Caco-2 (cell line): ENCODE measurements around the gene CDK5R1. TPM values are rescaled to one million over a fixed set of nuclear protein-coding genes. Genes with fewer than 3 reads are reported as not detected.

Experiments
- BruUV-seq: library from RNA; stranded (reverse); fragments of 400-500 nt; replicated peaks from 2 replicates; lab custom pipeline; 2021; lab: Mats Ljungman, UMichigan
- CTCF ChIA-PET: fragments of 300-600 bp; sonication (Branson Sonifier 250); formaldehyde crosslinking; loops from one replicate; lab custom pipeline; 2022; ENCODE audit warnings: antibody characterized with exemption; lab: Charles Lee
- POLR2A ChIA-PET: fragments of 300-600 bp; sonication (Branson Sonifier 250); formaldehyde crosslinking; loops from one replicate; lab custom pipeline; 2022; ENCODE audit warnings: antibody characterized with exemption; lab: Charles Lee
- DNase-seq, 2 experiments: peaks; one replicate each; pipeline versions ENCODE4 v3.0.0 to v3.0.0-alpha.2; 2020 to 2022
- H3K27me3 ChIP-seq: replicated peaks from 2 replicates; pipeline ENCODE4 v1.6.0; 2011; ENCODE audit warnings: low read length; ENCODE audit not compliant: control insufficient read depth, insufficient read depth
- H3K36me3 ChIP-seq: 2 replicates; pipeline ENCODE4 v1.5.1; 2011; ENCODE audit warnings: low read length; ENCODE audit not compliant: control insufficient read depth, insufficient read depth
- H3K4me1 ChIP-seq: fragments of 250-450 bp; sonication (Bioruptor Pico); 2 replicates; pipeline ENCODE4 v1.5.1; 2020; ENCODE audit warnings: mild to moderate bottlenecking
- H3K4me3 ChIP-seq: 2 replicates; pipeline ENCODE4 v1.5.1; 2011; ENCODE audit warnings: low read depth, mild to moderate bottlenecking, control low read depth, low read length
- H3K9me3 ChIP-seq: fragments of 250-450 bp; sonication (Bioruptor Pico); 2 replicates; pipeline ENCODE4 v1.5.1; 2020; ENCODE audit warnings: mild to moderate bottlenecking, moderate library complexity
- H3K27ac Mint-ChIP-seq: one replicate; pipeline ENCODE4 v1.8.0; 2022; ENCODE audit warnings: mixed read lengths; ENCODE audit not compliant: unreplicated experiment
- H3K27me3 Mint-ChIP-seq: one replicate; pipeline ENCODE4 v1.8.0; 2022; ENCODE audit warnings: mixed read lengths; ENCODE audit not compliant: insufficient read depth, unreplicated experiment
- H3K36me3 Mint-ChIP-seq: one replicate; pipeline ENCODE4 v1.8.0; 2022; ENCODE audit warnings: mild to moderate bottlenecking, mixed read lengths; ENCODE audit not compliant: insufficient read depth, unreplicated experiment
- H3K4me1 Mint-ChIP-seq: one replicate; pipeline ENCODE4 v1.8.0; 2022; ENCODE audit warnings: low read depth, mixed read lengths; ENCODE audit not compliant: unreplicated experiment
- H3K4me3 Mint-ChIP-seq: one replicate; pipeline ENCODE4 v1.8.0; 2022; ENCODE audit warnings: mild to moderate bottlenecking, moderate library complexity, mixed read lengths; ENCODE audit not compliant: unreplicated experiment
- H3K9me3 Mint-ChIP-seq: one replicate; pipeline ENCODE4 v1.8.0; 2022; ENCODE audit warnings: mixed read lengths; ENCODE audit not compliant: unreplicated experiment
- intact Hi-C: fragments of 100-400 bp; cut with micrococcal nuclease; formaldehyde crosslinking; loops from one replicate; pipeline ENCODE4 v1.10.0; 2022; ENCODE audit not compliant: unreplicated experiment
- total RNA-seq: library from RNA; stranded (reverse); gene quantifications from 2 replicates; pipeline ENCODE4 v1.2.3, GENCODE V29; 2022
- TF ChIP-seq, protein P1 (sequence below), 2 experiments: fragments of 200-600 bp in 1 of 2; IDR thresholded peaks; 1 replicate in 1 of 2; 2 replicates in 1 of 2; pipeline versions ENCODE4 v1.5.1 to v1.8.0; 2011 to 2022; ENCODE audit warnings: antibody characterized with exemption in 1 of 2, control low read depth in 1 of 2, inconsistent platforms in 1 of 2, low read depth in 1 of 2, low read length in 1 of 2, mild to moderate bottlenecking in 1 of 2, moderate library complexity in 1 of 2; ENCODE audit not compliant: insufficient read depth in 1 of 2, severe bottlenecking in 1 of 2, unreplicated experiment in 1 of 2

CDK5R1 gene
- total RNA-seq, 1 experiment from 2014 or later, result 6.6 TPM

DNA sequence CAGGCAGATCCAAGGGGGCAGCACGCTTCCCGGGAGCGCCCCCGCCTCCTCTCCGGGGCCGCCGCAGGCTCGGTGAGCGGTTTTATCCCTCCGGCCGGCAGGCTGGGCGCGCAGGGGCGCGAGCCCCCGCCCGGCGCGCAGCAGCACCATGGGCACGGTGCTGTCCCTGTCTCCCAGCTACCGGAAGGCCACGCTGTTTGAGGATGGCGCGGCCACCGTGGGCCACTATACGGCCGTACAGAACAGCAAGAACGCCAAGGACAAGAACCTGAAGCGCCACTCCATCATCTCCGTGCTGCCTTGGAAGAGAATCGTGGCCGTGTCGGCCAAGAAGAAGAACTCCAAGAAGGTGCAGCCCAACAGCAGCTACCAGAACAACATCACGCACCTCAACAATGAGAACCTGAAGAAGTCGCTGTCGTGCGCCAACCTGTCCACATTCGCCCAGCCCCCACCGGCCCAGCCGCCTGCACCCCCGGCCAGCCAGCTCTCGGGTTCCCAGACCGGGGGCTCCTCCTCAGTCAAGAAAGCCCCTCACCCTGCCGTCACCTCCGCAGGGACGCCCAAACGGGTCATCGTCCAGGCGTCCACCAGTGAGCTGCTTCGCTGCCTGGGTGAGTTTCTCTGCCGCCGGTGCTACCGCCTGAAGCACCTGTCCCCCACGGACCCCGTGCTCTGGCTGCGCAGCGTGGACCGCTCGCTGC lies 832 bp downstream of the CDK5R1 start:
- Histone ChIP-seq H3K27me3 (no peaks in the 10 kb centered on the region), H3K36me3 (no peaks in the 10 kb centered on the region), H3K4me3 (peak overlapping the region; percentile 77), H3K9me3 (no peaks in the 10 kb centered on the region), H3K4me1 (peaks cover 18% of the 10 kb centered on the region)
- CTCF ChIA-PET, result interaction anchor here (0.6 to 2.1 kb wide), 3 partner anchors 43 to 557 kb away, joined by 3 to 8 read pairs (median 4); partner anchors contain the start of gene PSMD11
- no peaks in the 10 kb centered on the region for H3K9me3 Mint-ChIP-seq
- H3K4me3 Mint-ChIP-seq, result peak overlapping the region; percentile 88
- peak in 1 of 2 experiments; percentile 47 for DNase-seq
- H3K36me3 Mint-ChIP-seq, result peaks cover 68% of the 10 kb centered on the region
- H3K4me1 Mint-ChIP-seq, result peaks cover 24% of the 10 kb centered on the region
- peak overlapping the region; percentile 79 for H3K27ac Mint-ChIP-seq
- no peaks in the 10 kb centered on the region for H3K27me3 Mint-ChIP-seq
- intact Hi-C loops, result loop anchor here (1.0 kb wide), 1 partner anchor 268 kb away; no protein-coding TSS in a partner anchor
- POLR2A ChIA-PET, result interaction anchor here (0.6 to 1.3 kb wide), 2 partner anchors 40 to 43 kb away, joined by 3 to 10 read pairs; partner anchors contain the start of gene PSMD11
- TSS peak; percentile 27 for BruUV-seq
- TF ChIP-seq, protein P1, sequence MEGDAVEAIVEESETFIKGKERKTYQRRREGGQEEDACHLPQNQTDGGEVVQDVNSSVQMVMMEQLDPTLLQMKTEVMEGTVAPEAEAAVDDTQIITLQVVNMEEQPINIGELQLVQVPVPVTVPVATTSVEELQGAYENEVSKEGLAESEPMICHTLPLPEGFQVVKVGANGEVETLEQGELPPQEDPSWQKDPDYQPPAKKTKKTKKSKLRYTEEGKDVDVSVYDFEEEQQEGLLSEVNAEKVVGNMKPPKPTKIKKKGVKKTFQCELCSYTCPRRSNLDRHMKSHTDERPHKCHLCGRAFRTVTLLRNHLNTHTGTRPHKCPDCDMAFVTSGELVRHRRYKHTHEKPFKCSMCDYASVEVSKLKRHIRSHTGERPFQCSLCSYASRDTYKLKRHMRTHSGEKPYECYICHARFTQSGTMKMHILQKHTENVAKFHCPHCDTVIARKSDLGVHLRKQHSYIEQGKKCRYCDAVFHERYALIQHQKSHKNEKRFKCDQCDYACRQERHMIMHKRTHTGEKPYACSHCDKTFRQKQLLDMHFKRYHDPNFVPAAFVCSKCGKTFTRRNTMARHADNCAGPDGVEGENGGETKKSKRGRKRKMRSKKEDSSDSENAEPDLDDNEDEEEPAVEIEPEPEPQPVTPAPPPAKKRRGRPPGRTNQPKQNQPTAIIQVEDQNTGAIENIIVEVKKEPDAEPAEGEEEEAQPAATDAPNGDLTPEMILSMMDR (IDR thresholded peaks at IDR 0.05; ENCODE audit: insufficient read depth in 1 of 2, low read depth in 1 of 2, low read length in 1 of 2, severe bottlenecking in 1 of 2, unreplicated experiment in 1 of 2), result no peak

GRCh38 chr17:32488177-32488542 lies 1.4 kb downstream of the CDK5R1 start:
- TF ChIP-seq, protein P1 (IDR thresholded peaks at IDR 0.05; ENCODE audit: insufficient read depth in 1 of 2, low read depth in 1 of 2, low read length in 1 of 2, severe bottlenecking in 1 of 2, unreplicated experiment in 1 of 2), result no peak
- Mint-ChIP-seq H3K4me3 (peak overlapping the region; percentile 88), H3K4me1 (peaks cover 24% of the 10 kb centered on the region), H3K36me3 (peaks cover 69% of the 10 kb centered on the region), H3K27me3 (no peaks in the 10 kb centered on the region), H3K9me3 (no peaks in the 10 kb centered on the region), H3K27ac (peak overlapping the region; percentile 79)
- intact Hi-C loops, result no loop called here
- Histone ChIP-seq H3K9me3 (no peaks in the 10 kb centered on the region), H3K36me3 (no peaks in the 10 kb centered on the region), H3K27me3 (no peaks in the 10 kb centered on the region), H3K4me1 (peaks cover 18% of the 10 kb centered on the region), H3K4me3 (peak overlapping the region; percentile 77)
- CTCF ChIA-PET, result interaction anchor here (0.6 to 2.1 kb wide), 3 partner anchors 43 to 556 kb away, joined by 3 to 8 read pairs (median 4); partner anchors contain the start of gene PSMD11
- POLR2A ChIA-PET, result no interaction called here
- BruUV-seq, result no TSS peak
- no peak for DNase-seq

GRCh38 chr17:32488604-32489180 lies 1.9 kb downstream of the CDK5R1 start:
- ChIA-PET CTCF (interaction anchor here (1.1 kb wide), 1 partner anchor 44 kb away, joined by 3 read pairs; the partner anchor contains the start of gene PSMD11), POLR2A (no interaction called here)
- H3K4me1 Mint-ChIP-seq, result peaks cover 24% of the 10 kb centered on the region
- DNase-seq, result no peak
- no TSS peak for BruUV-seq
- H3K4me3 Mint-ChIP-seq, result peak overlapping the region; percentile 88
- peaks cover 68% of the 10 kb centered on the region for H3K36me3 Mint-ChIP-seq
- Histone ChIP-seq H3K4me3 (no peak overlapping the region; the same call in 1 of the 2 replicates), H3K9me3 (no peaks in the 10 kb centered on the region), H3K4me1 (peaks cover 18% of the 10 kb centered on the region), H3K36me3 (no peaks in the 10 kb centered on the region), H3K27me3 (no peaks in the 10 kb centered on the region)
- intact Hi-C loops, result no loop called here
- H3K27me3 Mint-ChIP-seq, result no peaks in the 10 kb centered on the region
- H3K27ac Mint-ChIP-seq, result peak overlapping the region; percentile 79
- TF ChIP-seq, protein P1 (IDR thresholded peaks at IDR 0.05; ENCODE audit: insufficient read depth in 1 of 2, low read depth in 1 of 2, low read length in 1 of 2, severe bottlenecking in 1 of 2, unreplicated experiment in 1 of 2), result no peak
- no peaks in the 10 kb centered on the region for H3K9me3 Mint-ChIP-seq
